Choroid plexus epithelial cell (primary cell): Measurements from ENCODE around the gene GPN1.
A peak's percentile ranks its signal among the peaks of the same experiment; 100 is the strongest.
"Not testable (repeated sequence)": the region's sequence is repeated elsewhere in the genome, so short reads cannot be mapped to it uniquely, and the experiment has no call there.

Source experiments
- DNase-seq: peaks from one replicate; pipeline ENCODE4 v3.0.0-alpha.2; 2010; ENCODE audit warnings: low read depth
- H3K4me3 ChIP-seq: 2 replicates; pipeline ENCODE4 v1.5.1; 2011; ENCODE audit warnings: low read depth, mild to moderate bottlenecking, control low read depth, low read length, moderate library complexity
- TF ChIP-seq, protein P1 (sequence below): conservative IDR thresholded peaks from 2 replicates; pipeline ENCODE4 v1.5.1; 2011; ENCODE audit warnings: low read depth, mild to moderate bottlenecking, control low read depth, inconsistent platforms, low read length, moderate library complexity

GPN1 gene

DNA sequence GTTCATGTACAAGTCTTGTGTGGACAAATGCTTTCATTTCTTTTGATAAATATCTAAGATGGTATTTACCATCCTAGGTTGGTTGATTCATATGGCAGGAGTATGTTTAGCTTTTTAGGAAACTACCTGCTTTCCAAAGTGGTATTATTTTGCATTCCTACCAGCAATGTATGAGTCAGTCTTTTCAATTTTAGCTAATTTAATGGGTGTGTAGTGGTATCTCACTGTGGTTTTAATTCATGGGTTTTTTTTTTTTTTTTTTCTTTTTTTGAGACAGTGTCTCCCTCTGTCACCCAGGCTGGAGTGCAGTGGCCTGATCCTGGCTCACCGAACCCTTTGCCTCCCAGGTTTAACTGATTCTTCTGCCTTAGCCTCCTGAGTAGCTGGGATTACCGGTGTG is 41.8 kb upstream of the GPN1 start:
- TF ChIP-seq, protein P1, sequence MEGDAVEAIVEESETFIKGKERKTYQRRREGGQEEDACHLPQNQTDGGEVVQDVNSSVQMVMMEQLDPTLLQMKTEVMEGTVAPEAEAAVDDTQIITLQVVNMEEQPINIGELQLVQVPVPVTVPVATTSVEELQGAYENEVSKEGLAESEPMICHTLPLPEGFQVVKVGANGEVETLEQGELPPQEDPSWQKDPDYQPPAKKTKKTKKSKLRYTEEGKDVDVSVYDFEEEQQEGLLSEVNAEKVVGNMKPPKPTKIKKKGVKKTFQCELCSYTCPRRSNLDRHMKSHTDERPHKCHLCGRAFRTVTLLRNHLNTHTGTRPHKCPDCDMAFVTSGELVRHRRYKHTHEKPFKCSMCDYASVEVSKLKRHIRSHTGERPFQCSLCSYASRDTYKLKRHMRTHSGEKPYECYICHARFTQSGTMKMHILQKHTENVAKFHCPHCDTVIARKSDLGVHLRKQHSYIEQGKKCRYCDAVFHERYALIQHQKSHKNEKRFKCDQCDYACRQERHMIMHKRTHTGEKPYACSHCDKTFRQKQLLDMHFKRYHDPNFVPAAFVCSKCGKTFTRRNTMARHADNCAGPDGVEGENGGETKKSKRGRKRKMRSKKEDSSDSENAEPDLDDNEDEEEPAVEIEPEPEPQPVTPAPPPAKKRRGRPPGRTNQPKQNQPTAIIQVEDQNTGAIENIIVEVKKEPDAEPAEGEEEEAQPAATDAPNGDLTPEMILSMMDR = no peak
- H3K4me3 ChIP-seq = no peak overlapping the region
- DNase-seq = no peak

DNA sequence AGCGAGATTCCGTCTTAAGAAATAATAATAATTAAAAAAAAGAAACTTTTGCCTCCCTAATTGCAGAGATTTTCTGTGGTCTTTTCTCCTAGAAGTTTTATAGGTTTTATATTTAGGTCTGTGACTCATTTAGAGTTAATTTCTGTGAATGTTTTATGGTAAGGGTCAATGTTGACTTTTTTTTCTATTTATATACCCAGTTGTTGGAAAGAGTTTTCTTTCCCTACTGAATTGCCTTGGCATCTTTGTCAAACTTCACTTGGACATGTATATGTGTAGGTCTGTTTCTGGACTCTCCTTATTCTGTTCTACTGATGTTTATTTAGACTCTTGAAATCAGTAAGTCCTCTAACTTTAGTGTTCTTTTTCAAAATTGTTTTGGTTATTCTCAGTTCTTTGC is 40.5 kb upstream of the GPN1 start:
- TF ChIP-seq, protein P1 = no peak
- H3K4me3 ChIP-seq = no peak overlapping the region
- DNase-seq = no peak

DNA sequence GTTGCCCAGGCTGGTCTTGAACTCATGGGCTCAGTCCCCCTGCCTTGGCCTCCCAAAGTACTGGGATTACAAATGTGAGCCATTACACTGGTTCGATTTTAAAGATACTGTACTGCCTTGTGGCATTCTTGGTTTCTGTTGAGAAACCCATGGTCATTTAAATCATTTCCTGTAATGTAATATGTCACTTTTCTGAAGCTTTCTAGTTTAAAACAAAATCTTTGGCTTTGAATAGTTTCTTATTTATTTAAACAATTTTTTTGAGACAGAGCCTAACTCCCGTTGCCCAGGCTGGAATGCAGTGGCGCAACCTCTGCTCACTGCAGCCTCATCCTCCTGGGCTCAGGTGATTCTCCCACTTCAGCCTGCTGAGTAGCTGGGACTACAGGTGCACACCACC is 37.1 kb upstream of the GPN1 start:
- DNase-seq = peak; percentile 33
- TF ChIP-seq, protein P1 = no peak
- H3K4me3 ChIP-seq = no peak overlapping the region

DNA sequence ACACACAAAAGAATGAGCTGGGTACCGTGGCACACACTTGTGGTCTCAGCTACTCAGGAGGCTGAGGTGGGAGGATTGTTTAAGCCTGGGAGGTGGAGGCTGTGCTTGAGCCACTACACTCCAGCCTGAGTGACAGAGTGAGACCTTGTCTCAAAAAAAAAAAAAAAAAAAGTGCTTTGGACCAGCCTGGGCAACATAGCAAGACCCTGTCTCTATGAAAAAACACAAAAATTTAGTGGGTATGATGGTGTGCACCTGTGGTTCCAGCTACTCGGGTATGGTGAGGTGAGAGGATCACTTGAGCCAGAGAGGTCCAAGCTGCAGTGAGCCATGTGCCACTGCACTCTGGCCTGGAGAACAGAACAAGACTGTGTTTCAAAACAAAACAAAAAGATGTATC is 35.6 kb upstream of the GPN1 start:
- TF ChIP-seq, protein P1 = no peak
- no peak overlapping the region for H3K4me3 ChIP-seq
- DNase-seq = no peak

DNA sequence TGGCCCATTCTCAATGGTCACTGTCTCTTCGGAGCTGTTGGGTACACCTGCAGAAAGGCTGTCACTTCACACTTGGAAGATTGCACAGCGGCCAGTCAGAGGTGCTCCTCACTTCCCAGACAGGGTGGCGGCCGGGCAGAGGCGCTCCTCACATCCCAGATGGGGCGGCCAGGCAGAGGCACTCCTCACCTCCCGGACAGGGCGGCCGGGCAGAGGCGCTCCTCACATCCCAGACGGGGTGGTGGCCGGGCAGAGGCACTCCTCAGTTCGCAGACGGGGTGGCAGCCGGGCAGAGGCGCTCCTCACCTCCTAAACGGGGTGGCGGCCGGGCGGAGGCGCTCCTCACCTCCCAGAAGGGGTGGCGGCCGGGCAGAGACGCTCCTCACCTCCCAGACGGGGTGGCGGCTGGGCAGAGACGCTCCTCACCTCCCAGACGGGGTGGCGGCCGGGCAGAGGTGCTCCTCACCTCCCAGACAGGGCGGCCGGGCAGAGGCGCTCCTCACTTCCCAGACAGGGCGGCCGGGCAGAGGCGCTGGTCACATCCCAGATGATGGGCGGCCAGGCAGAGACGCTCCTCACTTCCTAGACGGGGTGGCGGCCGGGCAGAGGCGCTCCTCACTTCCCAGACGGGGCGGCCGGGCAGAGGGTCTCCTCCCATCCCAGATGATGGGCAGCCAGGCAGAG is 34.7 kb upstream of the GPN1 start:
- H3K4me3 ChIP-seq, DNase-seq: not testable (repeated sequence)

DNA sequence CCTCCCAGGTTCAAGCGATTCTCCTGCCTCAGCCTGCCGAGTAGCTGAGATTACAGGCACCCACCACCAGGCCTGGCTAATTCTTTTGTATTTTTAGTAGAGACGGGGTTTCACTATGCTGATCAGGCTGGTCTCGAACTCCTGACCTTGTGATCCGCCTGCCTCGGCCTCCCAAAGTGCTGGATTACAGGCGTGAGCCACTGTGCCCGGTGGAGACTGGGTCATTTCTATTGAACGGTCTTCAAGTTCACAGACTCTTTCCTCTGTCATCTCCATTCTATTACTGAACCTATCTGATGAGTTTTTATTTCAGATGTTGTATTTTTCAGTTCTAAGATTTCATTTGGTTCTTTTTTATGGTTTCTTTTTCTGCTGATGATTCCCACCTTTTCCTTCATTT is 33.4 kb upstream of the GPN1 start:
- not testable (repeated sequence) for H3K4me3 ChIP-seq, DNase-seq

DNA sequence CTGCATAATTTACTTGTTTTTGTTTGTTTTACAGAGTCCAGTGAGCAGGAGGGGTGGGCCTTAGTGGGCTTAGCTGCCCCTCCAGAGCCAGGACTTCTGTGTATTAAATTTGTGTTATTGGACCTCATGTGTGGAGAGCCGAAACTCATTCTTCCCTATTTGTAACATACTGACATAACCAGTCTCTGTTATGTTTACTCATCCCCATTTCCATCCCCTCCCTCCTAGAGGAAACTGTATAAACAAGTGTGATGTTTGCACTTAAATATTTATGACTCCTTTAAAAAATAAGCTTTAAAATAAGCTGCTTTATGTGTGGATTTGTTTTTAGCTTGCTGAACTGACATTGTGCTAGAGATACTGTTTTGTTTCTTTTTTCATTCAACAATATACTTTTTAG is 32.2 kb upstream of the GPN1 start:
- DNase-seq = no peak
- TF ChIP-seq, protein P1 = no peak
- no peak overlapping the region for H3K4me3 ChIP-seq

DNA sequence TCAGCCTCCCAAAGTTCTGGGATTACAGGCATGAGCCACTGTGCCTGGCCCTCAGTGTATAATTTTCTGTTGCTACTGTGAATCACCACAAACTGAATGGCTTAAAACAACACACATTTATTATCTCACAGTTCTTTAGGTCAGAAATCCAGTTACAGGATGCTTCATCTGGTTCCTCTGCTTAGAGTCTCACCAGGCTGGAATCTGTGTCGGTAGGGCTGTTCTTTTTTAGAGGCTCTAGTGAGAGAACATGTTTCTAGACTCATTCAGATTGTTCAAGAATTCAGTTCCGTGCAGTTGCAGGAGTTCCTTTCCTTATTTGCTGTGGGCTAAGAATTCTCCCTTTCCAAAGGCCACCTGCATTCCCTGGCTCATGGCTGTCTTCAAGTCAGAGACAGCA is 22.2 kb upstream of the GPN1 start:
- no peak overlapping the region for H3K4me3 ChIP-seq
- DNase-seq = peak; percentile 68
- TF ChIP-seq, protein P1 = no peak
